Cardiac fibroblast (primary cell): Measurements from ENCODE around the gene PARP11.
"Not testable (repeated sequence)": the region's sequence is repeated elsewhere in the genome, so short reads cannot be mapped to it uniquely, and the experiment has no call there.

Experiments
- DNase-seq, 2 donors: peaks; one replicate each; pipeline versions ENCODE4 v3.0.0 to v3.0.0-alpha.2; 2010; ENCODE audit warnings: low read depth in 2 of 2
- H3K4me3 ChIP-seq, 2 donors: replicated peaks in 1 of 2; 1 replicate in 1 of 2; 2 replicates in 1 of 2; pipeline ENCODE4 v1.5.1; 2011; ENCODE audit warnings: low read depth in 2 of 2, low read length in 2 of 2, mild to moderate bottlenecking in 2 of 2, moderate library complexity in 1 of 2
- TF ChIP-seq, protein P1 (sequence below): IDR thresholded peaks from one replicate; pipeline ENCODE4 v1.5.1; 2011; ENCODE audit warnings: low read depth, mild to moderate bottlenecking, low read length, inconsistent platforms

PARP11 gene

DNA sequence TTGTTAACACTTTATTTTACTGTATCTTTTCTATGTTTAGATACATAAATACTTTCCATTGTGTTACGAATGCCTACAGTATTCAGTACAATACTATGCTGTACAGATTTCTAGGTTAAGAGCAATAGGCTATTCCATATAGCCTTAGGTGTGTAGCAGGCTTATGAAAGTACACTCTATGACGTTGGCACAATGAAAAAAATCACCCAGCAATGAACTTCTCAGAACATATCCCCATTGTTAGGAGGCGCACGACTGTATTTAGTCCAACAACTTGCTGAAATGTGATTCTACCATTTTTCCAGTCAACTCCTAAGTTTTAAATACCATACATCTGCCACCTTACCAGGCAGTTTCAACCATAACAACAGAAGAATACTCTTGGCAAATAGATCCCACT lies 1.8 kb downstream of the PARP11 start:
- TF ChIP-seq, protein P1, sequence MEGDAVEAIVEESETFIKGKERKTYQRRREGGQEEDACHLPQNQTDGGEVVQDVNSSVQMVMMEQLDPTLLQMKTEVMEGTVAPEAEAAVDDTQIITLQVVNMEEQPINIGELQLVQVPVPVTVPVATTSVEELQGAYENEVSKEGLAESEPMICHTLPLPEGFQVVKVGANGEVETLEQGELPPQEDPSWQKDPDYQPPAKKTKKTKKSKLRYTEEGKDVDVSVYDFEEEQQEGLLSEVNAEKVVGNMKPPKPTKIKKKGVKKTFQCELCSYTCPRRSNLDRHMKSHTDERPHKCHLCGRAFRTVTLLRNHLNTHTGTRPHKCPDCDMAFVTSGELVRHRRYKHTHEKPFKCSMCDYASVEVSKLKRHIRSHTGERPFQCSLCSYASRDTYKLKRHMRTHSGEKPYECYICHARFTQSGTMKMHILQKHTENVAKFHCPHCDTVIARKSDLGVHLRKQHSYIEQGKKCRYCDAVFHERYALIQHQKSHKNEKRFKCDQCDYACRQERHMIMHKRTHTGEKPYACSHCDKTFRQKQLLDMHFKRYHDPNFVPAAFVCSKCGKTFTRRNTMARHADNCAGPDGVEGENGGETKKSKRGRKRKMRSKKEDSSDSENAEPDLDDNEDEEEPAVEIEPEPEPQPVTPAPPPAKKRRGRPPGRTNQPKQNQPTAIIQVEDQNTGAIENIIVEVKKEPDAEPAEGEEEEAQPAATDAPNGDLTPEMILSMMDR, result no peak
- DNase-seq, result no peak
- no peak overlapping the region for H3K4me3 ChIP-seq

DNA sequence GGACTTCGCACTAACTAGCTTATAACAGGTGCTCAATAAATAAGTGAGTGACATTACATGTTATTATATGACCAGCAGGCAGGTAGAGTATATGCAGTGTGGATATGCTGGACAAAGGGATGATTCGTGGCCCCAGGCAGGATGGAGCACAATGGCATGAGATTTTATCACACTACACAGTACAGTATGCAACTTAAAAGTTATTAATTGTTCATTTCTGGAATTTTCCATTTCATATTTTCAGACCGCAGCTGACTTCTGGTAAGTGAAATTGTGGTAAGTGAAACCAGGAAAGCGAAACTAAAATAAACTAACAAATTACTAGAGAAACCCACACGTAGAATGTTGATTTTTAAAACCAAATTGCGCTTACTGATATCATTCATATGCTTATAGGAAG lies 3.3 kb downstream of the PARP11 start:
- no peak overlapping the region for H3K4me3 ChIP-seq
- no peak for DNase-seq
- TF ChIP-seq, protein P1, result no peak

- TF ChIP-seq, protein P1, result no peak
- H3K4me3 ChIP-seq, result no peak overlapping the region
- no peak for DNase-seq
Measured at GRCh38 chr12:3869433-3869832, 3.8 kb downstream of the PARP11 start.

DNA sequence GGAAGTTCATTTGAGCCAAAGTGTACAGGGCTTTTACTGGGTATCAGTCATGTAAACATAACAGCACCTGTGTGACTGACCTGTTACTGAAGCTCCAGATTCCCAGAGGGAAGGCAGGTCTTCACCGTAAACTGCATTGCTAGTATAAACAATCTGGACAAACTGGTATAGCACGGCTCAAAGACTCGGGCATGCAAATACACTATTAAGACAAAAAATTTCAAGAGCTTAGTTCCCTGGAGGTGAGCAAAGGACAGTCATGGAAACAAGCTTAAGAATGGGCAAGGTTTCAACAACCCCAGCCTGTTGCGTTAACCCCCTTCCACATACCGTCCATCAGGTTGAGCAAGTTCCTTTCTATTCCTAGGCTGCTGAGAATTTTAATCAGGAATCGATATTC lies 9.4 kb downstream of the PARP11 start:
- TF ChIP-seq, protein P1, result no peak
- DNase-seq, result no peak
- H3K4me3 ChIP-seq, result no peak overlapping the region

GRCh38 chr12:3842517-3842916 lies 30.7 kb downstream of the PARP11 start:
- no peak for DNase-seq
- TF ChIP-seq, protein P1, result no peak
- no peak overlapping the region for H3K4me3 ChIP-seq

GRCh38 chr12:3841783-3842182 lies 31.4 kb downstream of the PARP11 start:
- no peak overlapping the region for H3K4me3 ChIP-seq
- no peak for DNase-seq
- TF ChIP-seq, protein P1, result no peak

- not testable (repeated sequence) for H3K4me3 ChIP-seq, DNase-seq
Measured at GRCh38 chr12:3840833-3841232, 32.4 kb downstream of the PARP11 start.

- H3K4me3 ChIP-seq, DNase-seq: not testable (repeated sequence)
Measured at GRCh38 chr12:3839745-3840144, 33.5 kb downstream of the PARP11 start.

GRCh38 chr12:3838701-3839548 lies 34.3 kb downstream of the PARP11 start:
- not testable (repeated sequence) for DNase-seq

More at GRCh38 chr12:3838701-3839548, 34.3 kb downstream of the PARP11 start:
- not testable (repeated sequence) for H3K4me3 ChIP-seq
